Neural crest cell (in vitro differentiated cells): ENCODE measurements around the gene PLK3. TPM values are rescaled to one million over a fixed set of nuclear protein-coding genes. Genes with fewer than 3 reads are reported as not detected.

Source experiments
- DNase-seq: peaks from one replicate; pipeline ENCODE4 v3.0.0; 2021; ENCODE audit warnings: low read depth, mixed read lengths, low spot score
- H3K27ac Mint-ChIP-seq: one replicate; pipeline ENCODE4 v1.8.0; 2021; ENCODE audit warnings: mild to moderate bottlenecking, mixed read lengths; ENCODE audit not compliant: unreplicated experiment
- H3K27me3 Mint-ChIP-seq: 2 replicates; pipeline ENCODE4 v1.8.0; 2021; ENCODE audit warnings: low read depth, mild to moderate bottlenecking, mixed read lengths
- H3K36me3 Mint-ChIP-seq: 2 replicates; pipeline ENCODE4 v1.8.0; 2021; ENCODE audit warnings: low read depth, mild to moderate bottlenecking, mixed read lengths
- H3K4me1 Mint-ChIP-seq: 2 replicates; pipeline ENCODE4 v1.8.0; 2021; ENCODE audit warnings: mixed read lengths
- H3K4me3 Mint-ChIP-seq: one replicate; pipeline ENCODE4 v1.8.0; 2021; ENCODE audit warnings: mild to moderate bottlenecking, mixed read lengths
- H3K9me3 Mint-ChIP-seq: 2 replicates; pipeline ENCODE4 v1.8.0; 2021; ENCODE audit warnings: mixed read lengths
- CTCF ChIP-seq: fragments of 200-600 bp; sonication (generic); conservative IDR thresholded peaks from 2 replicates; pipeline ENCODE4 v1.5.0; 2021; ENCODE audit warnings: antibody characterized with exemption, mild to moderate bottlenecking
- total RNA-seq: library from RNA; stranded (reverse); gene quantifications from 2 replicates; pipeline ENCODE4 v1.2.1, GENCODE V29; 2021

The PLK3 gene
- total RNA-seq, 1 donor from 2014 or later: 15.3 TPM

GRCh38 chr1:44827197-44828002, 27.2 kb downstream of the PLK3 start:
- Mint-ChIP-seq H3K4me3 (no peak overlapping the region), H3K9me3 (no peaks in the 10 kb centered on the region)
- no peak for TF ChIP-seq CTCF

DNA sequence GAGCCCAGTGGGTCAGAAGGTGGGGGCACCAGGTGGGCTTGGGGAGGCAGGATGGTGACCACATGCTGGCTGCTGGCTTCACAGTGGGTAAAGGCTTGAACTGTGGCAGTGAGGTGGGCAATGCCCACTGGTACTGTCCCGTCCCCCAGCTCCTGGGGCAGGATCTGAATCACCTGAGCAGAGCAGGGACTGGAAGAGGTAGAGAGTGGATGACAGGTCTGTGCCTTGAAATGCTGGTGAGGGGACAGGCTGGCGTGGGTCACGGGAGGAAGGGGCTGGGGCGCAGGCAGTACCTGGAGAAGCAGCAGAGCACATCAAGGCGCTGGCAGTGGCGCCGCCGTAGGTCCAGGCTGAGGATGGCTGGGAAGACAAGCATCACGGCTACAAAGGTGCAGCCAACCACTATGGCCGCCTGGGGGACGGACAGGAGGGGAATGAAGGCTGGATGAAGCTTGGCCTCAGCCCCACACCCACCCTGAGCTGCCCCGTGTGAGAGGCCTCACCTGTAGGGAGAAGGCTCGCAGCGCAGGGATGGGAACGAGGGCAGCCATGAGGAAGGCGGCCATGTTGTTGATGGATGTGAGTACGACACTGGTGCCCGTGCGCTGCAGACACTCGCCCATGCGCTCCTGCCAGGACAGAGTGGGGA, 27.9 kb downstream of the PLK3 start:
- no peaks in the 10 kb centered on the region for H3K27me3 Mint-ChIP-seq
- no peak for DNase-seq
- no peaks in the 10 kb centered on the region for H3K4me1 Mint-ChIP-seq
- no peak overlapping the region for H3K4me3 Mint-ChIP-seq
- no peaks in the 10 kb centered on the region for H3K9me3 Mint-ChIP-seq
- H3K27ac Mint-ChIP-seq: no peak overlapping the region
- H3K36me3 Mint-ChIP-seq: no peaks in the 10 kb centered on the region
- TF ChIP-seq CTCF: no peak

More at GRCh38 chr1:44827197-44828002, 27.2 kb downstream of the PLK3 start:
- Mint-ChIP-seq H3K27ac (no peak overlapping the region), H3K4me1 (no peaks in the 10 kb centered on the region), H3K27me3 (no peaks in the 10 kb centered on the region), H3K36me3 (no peaks in the 10 kb centered on the region)
- DNase-seq: no peak

DNA sequence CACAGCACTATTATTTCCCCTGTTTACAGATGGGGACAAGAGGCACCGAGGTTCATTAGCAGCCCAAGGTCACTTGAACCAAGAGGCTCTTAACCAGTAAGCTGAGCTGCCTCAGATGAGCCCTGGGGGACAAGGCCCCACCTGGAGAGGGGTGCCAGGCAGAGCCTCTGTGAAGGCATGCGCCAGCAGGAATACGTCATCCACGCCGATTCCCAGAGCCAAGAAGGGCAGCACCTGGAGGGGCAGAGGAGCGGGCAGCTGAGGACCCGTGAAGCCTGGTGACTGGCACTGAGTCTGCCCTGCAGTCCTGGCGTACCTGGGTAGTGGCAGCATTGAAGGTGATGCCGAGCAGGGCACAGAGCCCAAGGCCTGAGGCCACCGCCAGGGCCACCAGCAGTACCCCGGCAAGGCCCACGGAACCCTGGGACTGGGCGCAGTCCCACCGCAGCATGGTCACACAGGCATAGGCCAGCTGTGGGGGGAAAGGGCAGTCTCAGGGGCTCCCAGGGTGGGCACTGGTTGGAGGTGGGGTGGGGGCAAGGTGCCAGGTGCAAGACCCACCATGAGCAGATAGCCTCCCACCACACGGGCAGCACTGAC, 28.8 kb downstream of the PLK3 start:
- H3K27ac Mint-ChIP-seq: no peak overlapping the region
- DNase-seq: no peak
- H3K36me3 Mint-ChIP-seq: no peaks in the 10 kb centered on the region
- H3K9me3 Mint-ChIP-seq: no peaks in the 10 kb centered on the region
- no peaks in the 10 kb centered on the region for H3K27me3 Mint-ChIP-seq
- no peaks in the 10 kb centered on the region for H3K4me1 Mint-ChIP-seq
- TF ChIP-seq CTCF: no peak
- no peak overlapping the region for H3K4me3 Mint-ChIP-seq

DNA sequence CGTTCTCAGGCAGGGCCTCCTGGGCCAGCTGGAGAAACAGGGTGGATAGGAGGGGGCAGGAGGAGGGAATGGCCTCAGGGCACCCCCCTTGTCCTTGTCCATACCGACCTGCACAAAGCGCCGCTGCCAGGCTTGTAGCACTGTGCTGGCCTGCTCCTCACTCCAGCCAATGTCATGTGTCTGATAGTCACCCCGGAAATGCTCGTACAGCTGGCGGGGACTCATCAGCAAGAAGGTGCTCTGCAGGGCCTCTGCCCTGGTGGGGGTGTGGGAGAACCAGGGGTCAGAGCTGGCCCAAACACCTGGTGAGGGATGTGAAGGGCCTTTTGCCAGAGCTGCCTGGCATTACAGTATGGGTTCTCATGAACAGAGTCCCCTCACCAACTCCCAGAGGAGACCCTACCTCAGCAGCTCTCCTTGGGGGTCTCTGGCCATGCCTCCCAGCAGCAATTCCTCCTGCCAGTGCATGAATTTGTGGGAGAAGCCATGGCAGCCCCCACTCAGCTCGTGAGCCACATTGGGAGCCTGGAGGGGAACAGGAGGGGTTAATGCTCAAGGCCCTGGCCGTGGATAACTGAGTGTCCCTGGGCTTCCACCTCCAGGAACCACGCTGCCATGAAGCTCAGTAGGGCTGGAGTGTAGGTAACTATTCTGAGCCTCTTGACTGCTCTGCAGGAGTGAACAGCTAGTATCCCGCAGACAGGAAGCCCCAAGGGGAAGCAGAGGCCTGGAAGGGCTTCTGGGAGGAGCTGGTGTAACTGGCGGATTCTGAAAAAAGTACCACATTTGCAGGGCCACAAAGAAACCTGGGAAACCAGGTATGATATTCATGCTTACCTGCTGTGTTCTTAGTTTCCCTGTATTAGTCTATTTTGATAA, 29.6 kb downstream of the PLK3 start:
- no peaks in the 10 kb centered on the region for H3K4me1 Mint-ChIP-seq
- no peak for DNase-seq
- no peak overlapping the region for H3K27ac Mint-ChIP-seq
- no peak for TF ChIP-seq CTCF
- no peaks in the 10 kb centered on the region for H3K27me3 Mint-ChIP-seq
- H3K4me3 Mint-ChIP-seq: no peak overlapping the region
- no peaks in the 10 kb centered on the region for H3K36me3 Mint-ChIP-seq
- no peaks in the 10 kb centered on the region for H3K9me3 Mint-ChIP-seq

DNA sequence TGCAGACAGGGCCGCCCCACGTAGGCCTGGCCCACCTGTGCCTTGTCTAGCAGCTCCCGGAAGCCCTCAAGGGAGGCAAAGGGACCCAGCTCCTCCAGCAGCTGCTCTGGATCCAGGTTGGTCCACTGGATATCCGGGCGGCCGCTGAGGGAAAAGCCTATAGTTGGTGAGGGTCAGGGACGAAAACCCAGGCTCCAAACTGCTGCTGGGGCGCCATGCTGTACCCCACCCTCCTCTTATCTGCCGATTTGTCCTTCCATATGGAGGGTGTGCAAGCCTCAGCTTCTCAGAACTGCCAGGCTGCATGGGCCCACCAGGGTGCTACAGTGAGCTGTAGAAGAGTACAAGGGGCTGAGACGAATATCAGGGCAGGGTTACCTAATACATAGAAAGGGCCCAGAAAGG, 30.7 kb downstream of the PLK3 start:
- no peak overlapping the region for H3K27ac Mint-ChIP-seq
- H3K4me1 Mint-ChIP-seq: peaks cover 5% of the 10 kb centered on the region
- no peak for TF ChIP-seq CTCF
- H3K4me3 Mint-ChIP-seq: no peak overlapping the region
- no peaks in the 10 kb centered on the region for H3K36me3 Mint-ChIP-seq
- peaks cover 1% of the 10 kb centered on the region for H3K27me3 Mint-ChIP-seq
- no peak for DNase-seq
- no peaks in the 10 kb centered on the region for H3K9me3 Mint-ChIP-seq
